ENCODE data around the gene SDS.
A peak's percentile ranks its signal among the peaks of the same experiment; 100 is the strongest.

SDS gene

DNA sequence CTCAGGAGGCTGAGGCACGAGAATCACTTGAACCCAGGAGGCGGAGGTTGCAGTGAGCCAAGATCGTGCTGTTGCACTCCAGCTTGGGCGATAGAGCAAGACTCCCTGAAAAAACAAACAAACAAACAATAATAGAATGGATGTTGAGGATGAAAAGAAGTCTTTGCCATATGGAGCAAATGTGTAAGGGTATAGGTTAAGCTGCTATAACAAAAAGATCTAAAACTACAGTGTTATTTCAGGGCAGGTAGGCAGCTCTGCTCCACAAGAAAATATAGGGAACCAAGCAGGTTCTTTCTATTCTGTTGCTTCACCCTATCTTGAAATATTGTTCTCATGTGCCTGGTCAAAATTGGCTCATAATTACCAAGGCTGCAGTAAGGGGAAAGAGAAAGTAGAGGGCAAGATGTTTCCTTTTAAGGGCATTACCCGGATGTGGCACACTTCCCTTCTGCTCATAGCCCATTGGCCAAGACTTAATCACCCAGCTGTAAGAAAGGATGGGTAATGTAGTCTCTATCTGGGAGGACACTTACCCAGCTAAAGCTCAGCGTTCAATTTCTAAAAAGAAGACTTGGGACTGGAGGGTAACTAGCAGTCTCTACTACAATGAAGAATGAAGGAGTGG is 42.0 kb upstream of the SDS start:
- no peak overlapping the region for H3K4me3 ChIP-seq (replicated peaks; ENCODE audit: low read depth, low read length)
- peak; percentile 17 for DNase-seq (ENCODE audit: low read depth)
- TF ChIP-seq, protein P1, sequence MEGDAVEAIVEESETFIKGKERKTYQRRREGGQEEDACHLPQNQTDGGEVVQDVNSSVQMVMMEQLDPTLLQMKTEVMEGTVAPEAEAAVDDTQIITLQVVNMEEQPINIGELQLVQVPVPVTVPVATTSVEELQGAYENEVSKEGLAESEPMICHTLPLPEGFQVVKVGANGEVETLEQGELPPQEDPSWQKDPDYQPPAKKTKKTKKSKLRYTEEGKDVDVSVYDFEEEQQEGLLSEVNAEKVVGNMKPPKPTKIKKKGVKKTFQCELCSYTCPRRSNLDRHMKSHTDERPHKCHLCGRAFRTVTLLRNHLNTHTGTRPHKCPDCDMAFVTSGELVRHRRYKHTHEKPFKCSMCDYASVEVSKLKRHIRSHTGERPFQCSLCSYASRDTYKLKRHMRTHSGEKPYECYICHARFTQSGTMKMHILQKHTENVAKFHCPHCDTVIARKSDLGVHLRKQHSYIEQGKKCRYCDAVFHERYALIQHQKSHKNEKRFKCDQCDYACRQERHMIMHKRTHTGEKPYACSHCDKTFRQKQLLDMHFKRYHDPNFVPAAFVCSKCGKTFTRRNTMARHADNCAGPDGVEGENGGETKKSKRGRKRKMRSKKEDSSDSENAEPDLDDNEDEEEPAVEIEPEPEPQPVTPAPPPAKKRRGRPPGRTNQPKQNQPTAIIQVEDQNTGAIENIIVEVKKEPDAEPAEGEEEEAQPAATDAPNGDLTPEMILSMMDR (IDR thresholded peaks at IDR 0.05; ENCODE audit: low read length, missing control alignments): no peak

DNA sequence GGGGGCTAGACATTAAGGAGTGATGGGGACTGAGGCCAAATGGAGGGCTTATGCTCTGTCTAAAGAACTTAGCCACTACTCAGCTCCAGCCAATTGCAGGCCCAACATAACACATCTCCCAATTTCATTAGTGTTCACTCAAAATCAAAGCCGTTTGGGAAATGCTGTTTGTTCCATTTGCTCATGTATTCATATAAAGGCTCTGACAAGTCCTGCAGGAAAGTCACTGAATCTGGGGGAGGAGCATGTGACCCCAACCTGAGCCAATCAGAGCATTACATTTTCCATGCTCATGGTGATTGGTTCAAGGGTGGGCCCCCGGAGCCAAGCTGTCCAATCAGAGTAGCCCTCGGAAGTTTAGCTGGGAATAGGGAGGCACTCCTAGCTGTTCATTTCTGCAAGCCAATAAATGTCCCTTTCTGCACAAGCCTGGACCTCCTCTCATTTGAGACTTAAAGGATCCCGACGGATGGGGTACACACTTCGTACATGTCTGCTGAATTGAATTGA is 39.4 kb upstream of the SDS start:
- TF ChIP-seq, protein P1 (IDR thresholded peaks at IDR 0.05; ENCODE audit: low read length, missing control alignments): no peak
- no peak for DNase-seq (ENCODE audit: low read depth)
- H3K4me3 ChIP-seq (replicated peaks; ENCODE audit: low read depth, low read length): no peak overlapping the region

DNA sequence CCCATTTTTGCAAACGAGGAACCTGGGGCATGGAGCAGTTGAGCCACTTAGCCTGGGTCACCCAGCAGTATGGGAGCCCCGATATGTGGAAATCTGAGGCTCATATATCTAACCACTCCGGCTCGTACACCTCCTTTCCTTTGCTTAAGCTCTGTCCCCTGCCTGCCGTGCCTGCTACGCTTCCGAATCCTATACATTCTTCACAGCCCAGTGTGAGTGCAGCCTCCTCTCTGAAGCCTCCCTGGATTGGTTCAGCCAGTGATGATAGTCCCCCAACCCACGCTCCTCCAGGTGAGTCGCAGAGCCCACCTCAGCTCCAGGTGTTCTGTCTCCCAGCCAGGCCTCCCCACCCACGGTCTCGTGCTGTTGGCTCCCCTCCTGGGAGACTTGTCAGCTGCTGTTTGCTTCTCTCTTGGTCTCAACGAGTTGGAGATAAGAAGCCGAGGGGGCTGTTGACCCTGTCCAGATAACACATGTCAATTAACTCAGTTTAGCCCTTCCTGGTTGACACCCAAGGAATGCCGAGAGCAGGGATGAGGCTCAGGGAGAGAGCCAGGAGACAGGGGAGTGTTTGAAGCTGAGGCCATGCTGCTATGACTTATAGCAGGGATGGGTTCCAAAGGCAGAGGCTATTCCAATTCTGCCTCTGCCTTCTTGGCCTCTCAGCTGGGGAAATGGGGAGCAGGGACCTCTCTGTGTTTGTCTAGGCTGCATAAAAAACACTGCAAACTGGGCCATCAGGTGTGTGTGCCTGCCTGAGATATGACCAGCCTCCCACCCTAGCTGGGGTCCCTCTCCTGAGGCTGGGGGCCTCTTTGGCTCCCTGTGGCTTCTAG is 37.5 kb upstream of the SDS start:
- no peak for DNase-seq (ENCODE audit: low read depth)

DNA sequence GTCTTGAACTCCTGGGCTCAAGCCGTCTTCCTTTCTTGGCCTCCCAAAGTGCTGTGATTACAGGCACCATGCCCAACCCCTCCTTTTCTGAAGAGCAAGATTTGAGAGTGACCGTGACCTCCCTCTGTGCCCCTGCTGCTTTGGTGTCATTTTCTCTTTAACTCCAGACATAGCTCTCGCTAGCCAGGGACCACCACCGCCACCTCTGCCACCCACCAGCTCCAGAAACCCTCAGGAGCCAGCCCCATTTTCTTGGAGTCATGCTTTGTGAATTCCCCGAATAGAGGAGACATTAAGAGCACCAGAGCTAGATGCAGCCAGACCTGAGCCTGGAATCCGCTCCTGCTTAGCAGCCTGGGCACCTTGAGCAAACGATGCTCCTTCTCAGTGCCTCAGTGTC is 36.6 kb upstream of the SDS start:
- TF ChIP-seq, protein P1 (IDR thresholded peaks at IDR 0.05; ENCODE audit: low read length, missing control alignments): no peak
- DNase-seq (ENCODE audit: low read depth): no peak
- no peak overlapping the region for H3K4me3 ChIP-seq (replicated peaks; ENCODE audit: low read depth, low read length)

More for the DNA sequence above, 37.5 kb upstream of the SDS start:
- no peak overlapping the region for H3K4me3 ChIP-seq (replicated peaks; ENCODE audit: low read depth, low read length)
- TF ChIP-seq, protein P1 (IDR thresholded peaks at IDR 0.05; ENCODE audit: low read length, missing control alignments): no peak

DNA sequence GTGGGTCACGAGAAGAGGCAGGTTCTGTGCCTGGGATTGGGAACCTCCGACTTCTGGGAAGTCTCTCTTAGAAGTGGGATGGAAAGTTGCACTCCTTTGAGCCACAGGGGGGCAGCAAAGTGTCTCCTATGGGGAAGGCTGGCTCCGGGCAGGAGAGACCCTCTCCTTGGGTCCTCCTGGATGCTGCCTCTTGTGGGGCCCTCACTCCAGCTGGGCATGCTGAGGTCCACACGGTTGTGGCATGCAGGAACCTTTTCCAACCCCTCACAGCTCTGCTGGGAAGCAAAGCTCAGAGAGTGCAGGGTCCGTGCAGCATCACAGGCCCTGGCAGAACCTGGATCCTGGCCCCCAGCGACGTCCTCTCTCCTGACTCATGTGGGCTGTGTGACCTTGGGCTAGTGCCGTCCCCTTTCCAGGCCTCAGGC is 35.9 kb upstream of the SDS start:
- H3K4me3 ChIP-seq (replicated peaks; ENCODE audit: low read depth, low read length): no peak overlapping the region
- TF ChIP-seq, protein P1 (IDR thresholded peaks at IDR 0.05; ENCODE audit: low read length, missing control alignments): peak; percentile 78
- DNase-seq (ENCODE audit: low read depth): peak; percentile 50

DNA sequence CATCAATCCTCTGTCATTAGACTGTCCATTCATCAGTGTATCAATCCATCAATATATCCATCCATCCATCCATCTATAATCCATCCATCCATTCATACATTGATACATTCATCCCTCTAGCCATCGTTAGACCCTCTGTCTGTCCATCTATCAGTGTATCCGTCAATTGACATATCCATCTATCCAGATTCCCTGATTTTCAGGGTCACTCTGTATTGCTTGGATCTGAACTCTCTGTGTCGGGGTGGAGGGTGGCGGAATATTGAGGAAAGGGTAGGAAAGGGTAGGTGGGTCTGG is 35.6 kb upstream of the SDS start:
- H3K4me3 ChIP-seq (replicated peaks; ENCODE audit: low read depth, low read length): no peak overlapping the region
- DNase-seq (ENCODE audit: low read depth): no peak
- TF ChIP-seq, protein P1 (IDR thresholded peaks at IDR 0.05; ENCODE audit: low read length, missing control alignments): no peak
